DMS79 treated with DMSO at 0.1 percent for 48 hours (cell line): Measurements from ENCODE around the gene MYO18B.
A peak's percentile ranks its signal among the peaks of the same experiment; 100 is the strongest.
"Not testable (repeated sequence)": the region's sequence is repeated elsewhere in the genome, so short reads cannot be mapped to it uniquely, and the experiment has no call there.

Experiments
- DNase-seq: peaks from one replicate; lab custom pipeline; 2025; lab: John Stamatoyannopoulos, UW

Gene MYO18B, protein sequence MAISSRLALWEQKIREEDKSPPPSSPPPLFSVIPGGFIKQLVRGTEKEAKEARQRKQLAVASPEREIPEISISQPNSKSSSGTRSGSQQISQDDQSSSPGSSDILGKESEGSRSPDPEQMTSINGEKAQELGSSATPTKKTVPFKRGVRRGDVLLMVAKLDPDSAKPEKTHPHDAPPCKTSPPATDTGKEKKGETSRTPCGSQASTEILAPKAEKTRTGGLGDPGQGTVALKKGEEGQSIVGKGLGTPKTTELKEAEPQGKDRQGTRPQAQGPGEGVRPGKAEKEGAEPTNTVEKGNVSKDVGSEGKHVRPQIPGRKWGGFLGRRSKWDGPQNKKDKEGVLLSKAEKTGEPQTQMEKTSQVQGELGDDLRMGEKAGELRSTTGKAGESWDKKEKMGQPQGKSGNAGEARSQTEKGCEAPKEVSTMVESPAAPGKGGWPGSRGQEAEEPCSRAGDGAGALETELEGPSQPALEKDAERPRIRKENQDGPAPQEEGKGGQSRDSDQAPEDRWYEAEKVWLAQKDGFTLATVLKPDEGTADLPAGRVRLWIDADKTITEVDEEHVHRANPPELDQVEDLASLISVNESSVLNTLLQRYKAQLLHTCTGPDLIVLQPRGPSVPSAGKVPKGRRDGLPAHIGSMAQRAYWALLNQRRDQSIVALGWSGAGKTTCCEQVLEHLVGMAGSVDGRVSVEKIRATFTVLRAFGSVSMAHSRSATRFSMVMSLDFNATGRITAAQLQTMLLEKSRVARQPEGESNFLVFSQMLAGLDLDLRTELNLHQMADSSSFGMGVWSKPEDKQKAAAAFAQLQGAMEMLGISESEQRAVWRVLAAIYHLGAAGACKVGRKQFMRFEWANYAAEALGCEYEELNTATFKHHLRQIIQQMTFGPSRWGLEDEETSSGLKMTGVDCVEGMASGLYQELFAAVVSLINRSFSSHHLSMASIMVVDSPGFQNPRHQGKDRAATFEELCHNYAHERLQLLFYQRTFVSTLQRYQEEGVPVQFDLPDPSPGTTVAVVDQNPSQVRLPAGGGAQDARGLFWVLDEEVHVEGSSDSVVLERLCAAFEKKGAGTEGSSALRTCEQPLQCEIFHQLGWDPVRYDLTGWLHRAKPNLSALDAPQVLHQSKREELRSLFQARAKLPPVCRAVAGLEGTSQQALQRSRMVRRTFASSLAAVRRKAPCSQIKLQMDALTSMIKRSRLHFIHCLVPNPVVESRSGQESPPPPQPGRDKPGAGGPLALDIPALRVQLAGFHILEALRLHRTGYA (N-terminal part only)

DNA sequence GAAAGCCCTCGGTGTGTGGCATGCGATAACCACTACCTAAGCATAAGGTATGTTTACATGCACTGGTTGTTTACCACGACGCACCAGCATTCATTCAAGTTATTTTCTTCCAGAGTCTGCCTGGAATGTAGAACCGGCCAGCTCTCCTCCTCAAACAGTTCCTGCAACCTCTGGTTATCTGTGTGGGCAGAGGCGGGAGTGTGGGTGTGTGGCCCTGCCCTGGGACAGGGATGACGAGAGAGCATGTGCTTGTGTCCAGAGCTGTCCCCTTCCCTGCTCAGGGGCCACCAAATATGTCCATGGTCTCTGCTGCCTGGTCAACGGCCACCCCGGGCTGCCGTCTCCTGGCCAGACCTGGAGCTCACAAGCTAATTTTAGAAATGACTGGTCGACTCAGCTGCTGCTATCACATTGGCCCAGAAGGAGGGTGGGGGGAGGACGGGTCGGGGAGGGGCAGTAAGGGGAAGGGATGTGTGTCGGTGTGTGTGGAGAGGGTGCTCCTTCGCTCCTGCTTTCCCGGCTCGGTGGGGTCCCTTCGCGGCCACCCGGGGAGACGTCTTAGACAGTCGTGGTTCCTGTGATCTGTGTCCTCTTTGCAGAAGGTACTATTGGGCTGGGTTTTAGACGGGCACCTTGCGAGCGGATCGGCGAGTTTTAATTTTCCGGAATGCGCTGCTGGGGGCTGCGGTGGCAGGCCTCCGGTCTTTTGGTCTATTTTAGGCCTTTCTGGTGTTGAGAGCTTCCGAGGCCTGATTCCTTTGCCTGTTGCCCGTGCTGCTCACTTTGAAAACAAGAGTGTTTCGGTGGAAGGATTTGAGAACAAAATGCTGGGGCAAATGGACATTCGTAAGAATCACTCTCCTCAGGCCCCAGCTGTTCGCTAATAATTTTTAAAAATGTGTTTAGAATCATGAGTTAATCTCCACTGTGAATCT lies at the start of gene MYO18B:
MYO18B (plus strand) TSS at position 497 of the 935 bp plus-strand sequence. CDS start 18,905 bp downstream, outside the sequence.
- no peak for DNase-seq

DNA sequence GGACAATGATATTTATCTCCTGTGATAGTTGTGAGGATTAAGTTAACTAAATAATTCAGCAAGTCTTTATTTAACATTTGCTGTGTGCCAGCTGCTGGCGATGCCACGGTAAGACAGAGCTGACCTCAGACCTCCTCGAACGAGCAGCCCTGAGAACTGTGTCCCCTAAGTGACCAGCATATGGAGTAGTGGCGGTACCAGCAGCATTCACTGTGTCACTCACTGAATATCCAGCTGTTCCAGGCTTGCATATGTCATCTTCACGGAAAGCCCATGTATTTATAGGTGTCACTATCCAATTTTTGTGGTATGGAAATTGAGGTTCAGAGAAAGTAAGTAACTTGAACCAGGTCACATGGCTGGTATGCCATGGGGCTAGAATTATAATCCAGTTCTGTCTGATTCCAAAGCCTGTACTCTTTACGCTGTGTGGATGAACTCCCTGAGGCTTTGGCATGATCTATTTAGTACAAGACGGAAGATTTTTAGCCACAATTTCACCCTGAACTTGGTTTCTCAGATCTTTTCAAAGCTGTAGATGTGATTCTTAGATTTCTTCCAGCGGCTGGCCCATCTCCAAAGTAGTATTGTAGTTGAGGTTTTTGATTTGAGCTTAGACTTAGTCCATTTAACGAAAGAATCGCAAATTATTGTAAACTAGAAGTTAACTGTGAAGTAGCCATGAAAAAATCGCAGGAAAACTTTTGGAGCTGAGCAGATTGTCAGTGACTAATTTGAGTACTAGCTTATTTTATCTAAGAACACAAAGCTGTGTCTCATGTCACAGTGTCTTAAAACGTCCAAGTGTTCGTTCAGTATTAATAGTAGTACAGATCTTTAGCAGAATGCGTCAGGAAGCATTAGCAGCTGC lies 49.4 kb upstream of the MYO18B start:
- no peak for DNase-seq

DNA sequence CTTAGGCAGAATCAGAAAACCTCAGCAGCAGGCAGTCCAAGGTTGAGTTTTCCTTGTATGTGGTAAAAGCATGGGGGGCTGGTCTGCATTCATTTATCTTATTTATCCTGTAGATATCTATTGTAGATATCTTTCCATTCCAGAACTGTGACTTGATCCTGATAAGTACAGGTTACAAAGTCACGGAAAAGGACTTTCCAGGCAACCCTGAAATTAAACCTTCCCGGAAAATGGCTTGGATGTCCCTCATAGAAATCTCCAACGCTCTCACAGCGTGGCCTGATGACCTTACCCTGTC lies 48.8 kb upstream of the MYO18B start:
- DNase-seq = no peak

- DNase-seq = peak; percentile 14
Measured at GRCh38 chr22:25694196-25694907, 47.6 kb upstream of the MYO18B start.

- no peak for DNase-seq
Measured at GRCh38 chr22:25695146-25695545, 46.8 kb upstream of the MYO18B start.

GRCh38 chr22:25696763-25697162 lies 45.2 kb upstream of the MYO18B start:
- DNase-seq = no peak

DNA sequence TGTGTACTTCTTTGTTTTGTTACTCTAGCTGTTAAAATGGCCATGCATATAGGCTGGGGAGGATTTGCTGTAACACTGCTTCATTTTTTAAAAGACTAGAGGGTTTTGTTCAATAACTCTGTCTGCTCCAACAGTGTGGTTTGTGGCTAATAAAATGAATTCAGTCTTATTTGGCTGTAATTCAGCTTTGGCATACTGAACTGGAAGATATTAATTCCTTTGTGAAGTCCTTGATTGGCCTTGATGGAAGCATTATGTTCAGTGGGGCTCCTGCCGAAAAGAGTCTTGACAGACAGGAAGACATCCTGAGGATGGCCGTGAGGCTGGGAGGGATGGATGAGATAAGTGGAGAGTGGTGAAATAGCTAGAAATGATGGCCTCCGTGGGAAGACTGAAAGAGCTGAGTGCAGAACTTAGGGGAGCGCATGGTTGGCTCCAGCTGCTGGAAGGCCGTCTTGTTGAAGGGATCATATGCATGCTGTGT lies 44.8 kb upstream of the MYO18B start:
- no peak for DNase-seq

DNA sequence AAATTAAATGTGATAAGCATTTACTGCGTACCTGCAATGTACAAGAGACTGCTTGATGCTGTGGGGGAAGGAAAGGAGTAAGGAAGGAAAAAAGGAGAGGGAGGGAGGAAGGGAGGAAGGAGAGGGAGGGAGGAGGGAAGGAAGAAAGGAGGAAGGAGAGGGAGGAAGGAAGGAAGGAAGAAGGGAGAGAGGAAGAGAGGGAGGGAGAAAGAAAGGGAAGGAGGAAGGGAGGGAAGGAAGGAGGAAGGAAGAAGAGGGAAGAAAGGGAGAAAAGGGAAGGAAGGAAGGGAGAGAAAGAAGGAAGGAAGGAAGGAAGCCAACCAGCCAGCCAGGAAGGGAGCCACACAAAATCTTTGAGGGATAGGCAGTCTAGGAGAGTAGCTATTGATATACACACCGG lies 44.0 kb upstream of the MYO18B start:
- no peak for DNase-seq

DNA sequence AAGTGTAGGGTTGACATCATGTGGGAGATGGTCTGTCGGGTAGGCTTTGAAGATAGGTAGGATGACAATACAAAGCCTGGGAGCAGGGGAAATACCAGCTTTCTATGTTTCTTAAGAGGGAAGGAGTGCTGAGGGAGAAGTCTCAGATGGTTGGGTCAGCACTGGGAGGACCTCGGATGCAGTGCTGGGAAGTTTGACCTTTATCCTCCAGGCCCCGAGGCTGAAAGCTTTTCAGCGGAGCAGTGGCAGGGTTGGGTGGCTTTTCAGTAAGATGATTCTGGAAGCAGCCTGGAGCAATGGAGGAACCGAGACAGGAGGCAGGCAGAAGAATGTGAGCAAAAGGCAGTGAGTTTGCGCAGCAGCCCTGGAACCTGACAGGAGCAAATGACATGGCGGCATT lies 43.5 kb upstream of the MYO18B start:
- no peak for DNase-seq

DNA sequence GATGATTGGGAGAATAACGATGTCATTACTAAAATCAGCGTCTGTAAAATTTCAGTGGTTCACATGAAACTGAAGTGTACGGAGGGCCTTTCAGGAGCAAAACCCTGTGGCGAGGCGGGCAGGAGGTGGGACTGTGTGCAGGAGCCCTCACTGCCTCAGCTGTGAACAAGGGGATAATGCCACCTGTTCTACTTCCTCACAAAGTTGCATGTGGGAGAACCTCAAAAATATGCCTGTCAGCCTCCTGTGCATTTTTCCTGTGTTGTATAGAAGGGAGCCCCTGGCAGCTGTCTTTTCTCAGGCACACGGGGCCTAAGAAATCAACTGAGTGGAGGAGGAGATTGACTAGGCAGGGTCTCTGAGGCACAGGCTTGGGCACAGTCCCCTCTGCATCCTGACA lies 43.0 kb upstream of the MYO18B start:
- DNase-seq = peak; percentile 10

- no peak for DNase-seq
Measured at GRCh38 chr22:25701056-25701780, 40.8 kb upstream of the MYO18B start.

DNA sequence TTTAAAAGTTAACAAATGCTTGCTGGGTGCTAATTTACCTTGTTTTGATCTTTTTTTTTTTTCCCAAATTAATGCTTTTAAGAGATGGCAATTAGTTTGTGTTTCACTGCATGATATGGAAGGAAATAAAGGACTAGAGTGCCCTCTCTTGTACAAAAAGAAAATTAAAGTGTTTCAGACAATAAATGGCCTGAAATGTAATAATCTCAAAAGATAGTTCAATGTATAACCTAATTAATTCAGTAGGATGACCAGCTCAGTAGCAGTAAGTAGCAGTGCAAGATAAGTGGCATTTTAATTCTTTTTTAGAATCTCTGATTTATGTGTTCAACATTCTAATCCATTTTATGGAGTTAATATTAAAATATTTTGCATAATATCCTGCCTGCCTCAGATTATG lies 39.9 kb upstream of the MYO18B start:
- peak; percentile 2 for DNase-seq

- DNase-seq = no peak
Measured at GRCh38 chr22:25702571-25703167, 39.3 kb upstream of the MYO18B start.

DNA sequence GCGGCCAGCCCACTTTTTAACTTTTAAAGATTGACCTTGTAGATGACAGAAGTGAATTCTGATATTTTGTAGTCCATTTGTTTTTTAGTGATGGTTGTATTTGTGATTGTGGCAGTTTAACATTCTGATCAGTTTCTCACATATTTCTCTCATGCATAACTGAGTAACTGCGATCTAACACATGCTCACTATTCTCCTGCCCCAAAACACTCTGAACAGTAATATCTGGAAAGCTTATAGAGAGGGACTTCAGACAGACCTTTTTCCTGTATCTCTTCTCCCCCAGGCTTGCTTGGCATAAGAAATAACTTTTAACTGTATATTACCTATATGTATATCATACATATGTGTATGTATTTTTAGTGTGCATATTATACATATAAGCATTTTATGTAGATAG lies 37.3 kb upstream of the MYO18B start:
- no peak for DNase-seq

DNA sequence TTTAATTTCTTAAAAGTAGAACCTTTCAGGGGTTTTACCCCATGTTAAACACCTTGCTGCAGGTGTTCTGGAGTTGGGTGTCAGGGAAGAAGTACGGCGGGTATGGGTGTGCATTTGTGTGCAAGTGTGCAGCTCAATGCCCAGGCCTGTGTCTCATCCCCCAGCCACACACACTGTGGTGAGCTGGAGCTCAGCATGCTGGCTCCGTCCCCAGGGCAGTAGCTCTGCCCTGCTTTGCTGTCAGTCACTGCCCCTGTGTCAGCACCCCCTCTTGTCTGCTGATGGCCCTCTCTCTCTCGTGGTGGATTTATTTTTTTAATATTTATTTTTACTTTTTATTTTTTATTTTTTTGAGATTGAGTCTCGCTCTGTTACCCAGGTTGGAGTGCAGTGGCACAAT lies 35.8 kb upstream of the MYO18B start:
- no peak for DNase-seq

DNA sequence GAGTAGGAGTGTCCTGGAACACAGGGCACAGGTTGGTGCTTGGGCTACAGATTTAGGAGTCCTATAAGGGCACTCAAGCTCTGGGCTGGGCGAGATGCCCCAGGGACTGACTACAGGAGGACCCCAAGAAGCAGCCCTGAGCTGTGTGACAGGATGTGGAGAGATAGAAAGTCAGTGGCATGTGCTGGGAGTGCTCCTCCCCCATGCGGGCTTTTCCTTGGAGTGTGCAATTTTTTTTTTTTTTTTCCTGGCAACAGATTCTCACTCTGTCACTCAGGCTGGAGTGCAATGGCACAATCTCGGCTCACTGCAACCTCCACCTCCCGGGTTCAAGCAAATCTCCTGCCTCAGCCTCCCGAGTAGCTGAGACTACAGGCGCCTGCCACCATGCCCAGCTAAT lies 33.6 kb upstream of the MYO18B start:
- not testable (repeated sequence) for DNase-seq

DNA sequence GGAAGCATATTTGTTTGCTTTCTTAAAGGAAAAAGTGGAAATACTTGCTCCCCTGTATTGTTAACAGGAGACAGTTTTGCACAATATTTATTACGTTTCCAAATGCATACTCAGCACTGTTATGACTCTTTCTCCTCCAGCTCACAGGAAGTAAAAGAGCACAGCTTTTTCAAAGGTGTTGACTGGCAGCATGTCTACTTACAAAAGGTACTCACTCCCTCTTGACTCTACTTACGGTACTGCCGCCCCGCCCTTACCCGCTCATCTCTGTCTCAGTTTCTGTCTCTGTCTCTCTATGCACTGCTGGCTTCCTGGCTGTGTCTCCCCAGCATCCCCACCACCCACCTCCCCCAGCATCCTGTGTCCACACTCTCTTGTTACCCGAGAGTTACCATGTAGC lies 32.2 kb upstream of the MYO18B start:
- DNase-seq = no peak

GRCh38 chr22:25710501-25710900 lies 31.5 kb upstream of the MYO18B start:
- DNase-seq = no peak
